CD4-positive, alpha-beta T cell (primary cell): Measurements from ENCODE around the gene RFC3. TPM values are rescaled to one million over a fixed set of nuclear protein-coding genes. Genes with fewer than 3 reads are reported as not detected.

Experiments used
- ATAC-seq: fragments of 200-7000 bp; cut with Tn5 transposase; one replicate; pipeline ENCODE4 v1.10.0; 2022; ENCODE audit warnings: mild to moderate bottlenecking; ENCODE audit not compliant: poor library complexity
- CTCF ChIA-PET: fragments of 350-600 bp; sonication (Branson Sonifier 250); formaldehyde crosslinking; loops from one replicate; lab custom pipeline; 2021; ENCODE audit warnings: antibody characterized with exemption, inconsistent platforms; lab: Charles Lee
- POLR2A ChIA-PET: fragments of 350-600 bp; sonication (Branson Sonifier 250); formaldehyde crosslinking; loops from one replicate; lab custom pipeline; 2021; ENCODE audit warnings: antibody characterized with exemption, inconsistent platforms; lab: Charles Lee
- DNase-seq, 14 experiments: peaks; one replicate each; pipeline ENCODE4 v3.0.0-alpha.2; 2013 to 2020; ENCODE audit warnings: mixed read lengths in 2 of 14
- H3K27ac ChIP-seq, 2 donors: one replicate each; pipeline versions ENCODE4 v1.5.1 to v1.7.0; 2013; ENCODE audit warnings: low read length in 2 of 2, low read depth in 1 of 2, mild to moderate bottlenecking in 1 of 2
- H3K27me3 ChIP-seq, 2 experiments: 1 replicate in 1 of 2; 2 replicates in 1 of 2; pipeline versions ENCODE4 v1.6.1 to v1.7.0; 2013; ENCODE audit warnings: low read length in 2 of 2, control low read depth in 1 of 2, mild to moderate bottlenecking in 1 of 2, moderate library complexity in 1 of 2; ENCODE audit not compliant: insufficient read depth in 2 of 2, control insufficient read depth in 1 of 2
- H3K36me3 ChIP-seq: one replicate; pipeline ENCODE4 v1.6.1; 2013; ENCODE audit warnings: low read length, control low read depth; ENCODE audit not compliant: insufficient read depth
- H3K4me1 ChIP-seq: one replicate; pipeline ENCODE4 v1.6.1; 2013; ENCODE audit warnings: low read length, control low read depth; ENCODE audit not compliant: insufficient read depth
- H3K4me3 ChIP-seq: one replicate; pipeline ENCODE4 v1.5.1; 2013; ENCODE audit warnings: mild to moderate bottlenecking, low read length, moderate library complexity
- H3K9me3 ChIP-seq, 2 experiments: 1 replicate in 1 of 2; 2 replicates in 1 of 2; pipeline versions ENCODE4 v1.6.1 to v1.7.0; 2013; ENCODE audit warnings: low read length in 2 of 2, mild to moderate bottlenecking in 2 of 2, control low read depth in 1 of 2, moderate library complexity in 1 of 2; ENCODE audit not compliant: control insufficient read depth in 1 of 2, insufficient read depth in 1 of 2
- H3K27ac Mint-ChIP-seq: one replicate; pipeline ENCODE4 v1.8.0; 2020; ENCODE audit warnings: mixed read lengths
- H3K27me3 Mint-ChIP-seq: one replicate; pipeline ENCODE4 v1.8.0; 2021; ENCODE audit warnings: mixed read lengths
- H3K36me3 Mint-ChIP-seq: one replicate; pipeline ENCODE4 v1.8.0; 2021; ENCODE audit warnings: low read depth, mixed read lengths
- H3K4me1 Mint-ChIP-seq: one replicate; pipeline ENCODE4 v1.8.0; 2021; ENCODE audit warnings: low read depth, mixed read lengths
- H3K4me3 Mint-ChIP-seq: one replicate; pipeline ENCODE4 v1.8.0; 2020; ENCODE audit warnings: mild to moderate bottlenecking, mixed read lengths
- H3K9me3 Mint-ChIP-seq: one replicate; pipeline ENCODE4 v1.8.0; 2020; ENCODE audit warnings: mixed read lengths
- intact Hi-C, 2 experiments: fragments of 100-400 bp; cut with DNase I in 1 of 2; cut with micrococcal nuclease in 1 of 2; formaldehyde crosslinking; loops; one replicate each; pipeline versions ENCODE4 v1.15.1 to v1.9.0; 2023 to 2025; cut with DNase I, micrococcal nuclease
- total RNA-seq, 174 experiments: library from RNA in 2 of 174; stranded (reverse) in 2 of 174; gene quantifications; one replicate each; pipeline ENCODE4 v1.2.3 and lab custom pipeline; 2021 to 2026
- TF ChIP-seq, protein P1 (sequence below): fragments of 200-600 bp; IDR thresholded peaks from one replicate; pipeline ENCODE4 v1.8.0; 2022; ENCODE audit warnings: antibody characterized with exemption, mild to moderate bottlenecking

RFC3 gene
- total RNA-seq, 2 experiments from 2014 or later: 4.5 TPM

DNA sequence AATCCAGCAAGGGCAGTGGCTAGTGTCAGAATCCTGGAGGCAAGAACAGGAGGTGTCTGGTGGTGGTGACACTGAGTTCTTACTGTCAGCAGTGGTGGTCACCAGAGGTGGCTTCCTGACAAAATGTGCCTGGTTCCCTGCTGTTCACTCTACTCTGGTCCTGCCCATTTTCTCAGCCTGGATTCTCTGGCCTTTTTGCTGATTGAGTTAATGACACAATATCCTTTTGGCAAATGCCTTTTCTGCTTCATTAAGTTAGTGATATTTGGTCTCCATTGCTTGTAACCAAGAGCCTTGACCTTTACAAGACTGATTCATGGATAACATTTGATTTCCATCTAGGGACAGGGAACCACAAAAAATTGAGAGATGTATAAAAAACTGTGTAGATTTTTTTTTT is 51.1 kb downstream of the RFC3 start:
- H3K27me3 Mint-ChIP-seq: no peaks in the 10 kb centered on the region
- intact Hi-C loops: no loop called here

DNA sequence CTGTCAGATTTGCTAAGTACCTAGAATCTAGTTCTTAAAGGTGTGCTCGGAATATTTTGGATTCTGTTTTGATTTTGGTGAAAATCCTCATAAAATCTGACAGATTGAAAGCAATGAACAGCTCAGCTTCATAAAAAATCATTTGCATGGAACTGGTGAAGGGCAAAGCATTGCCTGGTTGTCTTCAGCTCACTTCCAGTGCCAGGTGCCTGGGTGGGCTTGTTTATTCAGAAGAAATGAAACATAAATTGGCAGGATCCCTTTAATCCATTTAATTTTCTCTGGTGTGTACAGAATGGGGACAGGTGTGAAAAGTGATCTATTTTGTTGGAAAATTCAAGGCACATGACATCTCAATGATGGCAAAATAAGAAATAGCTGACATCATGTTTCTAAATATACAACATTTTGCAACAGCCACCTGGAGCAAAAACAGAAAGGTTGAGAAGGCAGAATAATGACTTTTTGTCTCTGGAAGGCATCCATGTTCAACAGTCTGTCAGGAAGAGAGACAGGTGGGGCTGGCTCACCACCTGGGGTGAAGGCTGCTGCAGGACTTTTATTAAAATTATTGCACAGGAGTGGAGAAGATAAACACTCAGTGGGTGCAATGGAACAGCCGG is 52.2 kb downstream of the RFC3 start:
- H3K4me3 ChIP-seq: no peak overlapping the region
- DNase-seq (no peak), ATAC-seq (no peak)
- TF ChIP-seq, protein P1, sequence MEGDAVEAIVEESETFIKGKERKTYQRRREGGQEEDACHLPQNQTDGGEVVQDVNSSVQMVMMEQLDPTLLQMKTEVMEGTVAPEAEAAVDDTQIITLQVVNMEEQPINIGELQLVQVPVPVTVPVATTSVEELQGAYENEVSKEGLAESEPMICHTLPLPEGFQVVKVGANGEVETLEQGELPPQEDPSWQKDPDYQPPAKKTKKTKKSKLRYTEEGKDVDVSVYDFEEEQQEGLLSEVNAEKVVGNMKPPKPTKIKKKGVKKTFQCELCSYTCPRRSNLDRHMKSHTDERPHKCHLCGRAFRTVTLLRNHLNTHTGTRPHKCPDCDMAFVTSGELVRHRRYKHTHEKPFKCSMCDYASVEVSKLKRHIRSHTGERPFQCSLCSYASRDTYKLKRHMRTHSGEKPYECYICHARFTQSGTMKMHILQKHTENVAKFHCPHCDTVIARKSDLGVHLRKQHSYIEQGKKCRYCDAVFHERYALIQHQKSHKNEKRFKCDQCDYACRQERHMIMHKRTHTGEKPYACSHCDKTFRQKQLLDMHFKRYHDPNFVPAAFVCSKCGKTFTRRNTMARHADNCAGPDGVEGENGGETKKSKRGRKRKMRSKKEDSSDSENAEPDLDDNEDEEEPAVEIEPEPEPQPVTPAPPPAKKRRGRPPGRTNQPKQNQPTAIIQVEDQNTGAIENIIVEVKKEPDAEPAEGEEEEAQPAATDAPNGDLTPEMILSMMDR: no peak
- Mint-ChIP-seq H3K4me1 (no peaks in the 10 kb centered on the region), H3K27ac (no peak overlapping the region), H3K4me3 (no peak overlapping the region), H3K27me3 (no peaks in the 10 kb centered on the region), H3K9me3 (no peaks in the 10 kb centered on the region), H3K36me3 (no peaks in the 10 kb centered on the region)
- ChIA-PET POLR2A (no interaction called here), CTCF (no interaction called here)
- H3K9me3 ChIP-seq: no peaks in the 10 kb centered on the region
- H3K4me1 ChIP-seq: no peaks in the 10 kb centered on the region
- intact Hi-C loops: no loop called here
- H3K27me3 ChIP-seq: no peaks in the 10 kb centered on the region
- no peaks in the 10 kb centered on the region for H3K36me3 ChIP-seq
- H3K27ac ChIP-seq: no peak overlapping the region

More for the DNA sequence above, 51.1 kb downstream of the RFC3 start:
- Histone ChIP-seq H3K36me3 (no peaks in the 10 kb centered on the region), H3K4me3 (no peak overlapping the region), H3K4me1 (no peaks in the 10 kb centered on the region), H3K27ac (no peak overlapping the region), H3K9me3 (no peaks in the 10 kb centered on the region), H3K27me3 (no peaks in the 10 kb centered on the region)
- no peak overlapping the region for H3K27ac Mint-ChIP-seq
- H3K4me3 Mint-ChIP-seq: no peak overlapping the region
- no peak for ATAC-seq
- TF ChIP-seq, protein P1: no peak
- POLR2A ChIA-PET: no interaction called here
- H3K36me3 Mint-ChIP-seq: no peaks in the 10 kb centered on the region
- CTCF ChIA-PET: no interaction called here
- no peaks in the 10 kb centered on the region for H3K9me3 Mint-ChIP-seq
- DNase-seq: no peak
- no peaks in the 10 kb centered on the region for H3K4me1 Mint-ChIP-seq

DNA sequence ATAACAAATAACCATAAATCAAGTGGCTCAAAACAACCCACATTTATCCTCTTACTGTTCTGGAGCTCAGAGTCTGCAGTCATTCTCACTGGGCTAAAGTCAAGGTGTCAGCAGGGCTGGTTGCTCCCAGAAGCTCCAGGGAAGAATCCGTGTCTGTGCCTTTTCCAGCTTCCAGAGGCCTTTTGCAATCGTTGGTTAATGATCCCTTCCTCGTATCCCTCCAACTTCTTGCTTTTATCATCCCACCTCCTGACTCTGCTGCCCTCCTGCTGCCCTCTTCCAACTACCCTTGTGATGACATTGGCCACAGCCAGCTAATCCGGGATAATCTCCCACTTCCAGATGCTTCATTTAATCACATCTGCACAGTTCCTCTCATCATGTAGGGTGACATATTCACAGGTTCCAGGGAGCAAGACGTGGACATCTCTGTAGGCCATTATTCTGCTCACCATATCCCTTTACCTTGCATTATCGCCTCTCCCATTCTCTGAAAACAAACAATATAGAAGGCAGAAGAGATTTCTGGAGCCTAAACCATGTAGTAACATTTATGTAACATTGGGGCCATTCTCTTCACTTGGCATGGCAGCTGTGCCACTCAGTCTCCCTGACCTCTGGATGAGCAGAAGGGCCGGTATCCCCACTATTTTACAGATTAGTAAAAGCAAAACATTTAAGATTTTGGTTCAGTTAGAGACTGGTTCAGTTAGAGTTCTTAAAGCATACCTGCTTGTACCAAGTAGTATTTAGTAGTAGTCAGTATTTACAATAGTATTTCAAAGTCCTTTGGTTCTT is 53.5 kb downstream of the RFC3 start:
- Histone ChIP-seq H3K27ac (no peak overlapping the region), H3K4me1 (no peaks in the 10 kb centered on the region), H3K27me3 (no peaks in the 10 kb centered on the region), H3K4me3 (no peak overlapping the region), H3K36me3 (no peaks in the 10 kb centered on the region), H3K9me3 (no peaks in the 10 kb centered on the region)
- no peak overlapping the region for H3K4me3 Mint-ChIP-seq
- no peaks in the 10 kb centered on the region for H3K36me3 Mint-ChIP-seq
- TF ChIP-seq, protein P1: no peak
- H3K9me3 Mint-ChIP-seq: no peaks in the 10 kb centered on the region
- no peaks in the 10 kb centered on the region for H3K4me1 Mint-ChIP-seq
- ChIA-PET CTCF (no interaction called here), POLR2A (no interaction called here)
- H3K27ac Mint-ChIP-seq: no peak overlapping the region
- ATAC-seq (no peak), DNase-seq (no peak)
- no peaks in the 10 kb centered on the region for H3K27me3 Mint-ChIP-seq
- intact Hi-C loops: no loop called here
